ENCODE results near the gene DTNB.

DTNB gene

DNA sequence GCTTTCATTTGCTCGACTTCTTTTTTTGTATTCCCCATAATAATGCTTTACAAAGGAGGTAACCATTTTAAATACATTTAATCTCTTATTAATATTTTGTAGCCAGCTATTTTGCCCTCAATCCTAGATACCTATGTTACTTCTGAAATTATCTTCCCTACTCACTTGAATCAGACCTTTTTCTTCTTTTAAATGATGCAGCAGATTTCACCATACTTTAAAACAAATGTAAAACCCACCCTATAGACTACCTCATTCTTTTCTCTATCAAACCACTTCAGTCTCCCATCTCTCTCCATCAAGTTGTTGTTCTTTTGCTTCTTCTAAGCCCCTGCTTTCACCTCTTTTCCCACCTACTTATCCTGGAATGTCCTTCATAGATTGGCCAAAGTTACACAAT lies 180.2 kb downstream of the DTNB start:
- DNase-seq, result no peak

- DNase-seq, result no peak
Measured at GRCh38 chr2:25492726-25493125, 180.7 kb downstream of the DTNB start.

- no peak for DNase-seq
Measured at GRCh38 chr2:25491966-25492532, 181.3 kb downstream of the DTNB start.

DNA sequence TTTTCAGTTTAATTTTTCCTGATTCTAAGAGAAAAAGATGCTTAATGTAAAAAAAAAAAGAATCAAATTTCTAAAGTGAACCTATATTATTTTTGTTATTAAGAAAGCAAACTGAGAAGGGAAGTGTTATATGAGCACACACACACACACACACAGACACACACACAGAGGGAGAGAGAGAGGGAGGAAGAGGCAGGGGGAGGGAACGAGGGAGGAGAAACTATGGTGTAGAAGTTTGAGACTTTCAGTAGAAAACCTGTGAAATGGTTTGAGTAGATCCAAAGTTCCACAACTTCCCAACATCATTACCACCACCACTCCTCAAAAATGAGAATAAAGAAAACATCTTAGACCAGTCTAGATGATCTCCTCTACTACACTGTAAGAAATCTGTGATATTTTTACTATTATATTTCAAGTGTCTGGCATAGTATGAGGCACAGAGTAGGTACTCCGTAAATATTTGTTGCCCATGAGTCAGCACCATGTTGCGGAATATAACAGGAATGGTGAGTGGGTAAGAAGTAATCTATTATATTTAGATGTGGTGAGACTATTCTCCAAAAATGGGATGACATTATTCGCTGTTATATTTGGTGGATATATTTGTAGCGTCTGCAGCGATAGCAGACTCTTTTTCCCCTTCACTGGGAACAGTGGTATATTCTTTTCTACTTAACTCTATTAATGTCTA lies 182.2 kb downstream of the DTNB start:
- no peak for DNase-seq

DNA sequence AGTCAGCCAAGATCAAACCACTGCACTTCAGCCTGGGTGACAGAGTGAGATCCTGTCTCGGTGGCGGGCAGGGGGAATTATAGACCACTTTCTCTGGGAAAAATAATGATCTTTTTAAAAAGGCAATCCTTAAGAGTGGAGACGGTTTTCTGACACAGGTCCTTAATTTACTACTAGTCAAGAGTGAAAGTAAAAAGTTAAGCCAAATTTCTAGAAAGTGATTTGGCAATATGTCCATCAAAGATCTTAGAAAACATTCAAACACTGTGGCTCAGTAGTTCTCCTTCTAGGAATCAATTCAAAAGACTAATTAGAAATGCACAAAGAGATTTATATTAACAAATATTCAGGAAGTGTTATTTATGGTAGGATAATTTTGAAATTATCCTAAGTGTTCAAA lies 183.2 kb downstream of the DTNB start:
- no peak for DNase-seq

- DNase-seq, result no peak
Measured at GRCh38 chr2:25489631-25490030, 183.7 kb downstream of the DTNB start.

- no peak for DNase-seq
Measured at GRCh38 chr2:25483607-25484266, 189.6 kb downstream of the DTNB start.

- no peak for DNase-seq
Measured at GRCh38 chr2:25482341-25482740, 191.0 kb downstream of the DTNB start.

DNA sequence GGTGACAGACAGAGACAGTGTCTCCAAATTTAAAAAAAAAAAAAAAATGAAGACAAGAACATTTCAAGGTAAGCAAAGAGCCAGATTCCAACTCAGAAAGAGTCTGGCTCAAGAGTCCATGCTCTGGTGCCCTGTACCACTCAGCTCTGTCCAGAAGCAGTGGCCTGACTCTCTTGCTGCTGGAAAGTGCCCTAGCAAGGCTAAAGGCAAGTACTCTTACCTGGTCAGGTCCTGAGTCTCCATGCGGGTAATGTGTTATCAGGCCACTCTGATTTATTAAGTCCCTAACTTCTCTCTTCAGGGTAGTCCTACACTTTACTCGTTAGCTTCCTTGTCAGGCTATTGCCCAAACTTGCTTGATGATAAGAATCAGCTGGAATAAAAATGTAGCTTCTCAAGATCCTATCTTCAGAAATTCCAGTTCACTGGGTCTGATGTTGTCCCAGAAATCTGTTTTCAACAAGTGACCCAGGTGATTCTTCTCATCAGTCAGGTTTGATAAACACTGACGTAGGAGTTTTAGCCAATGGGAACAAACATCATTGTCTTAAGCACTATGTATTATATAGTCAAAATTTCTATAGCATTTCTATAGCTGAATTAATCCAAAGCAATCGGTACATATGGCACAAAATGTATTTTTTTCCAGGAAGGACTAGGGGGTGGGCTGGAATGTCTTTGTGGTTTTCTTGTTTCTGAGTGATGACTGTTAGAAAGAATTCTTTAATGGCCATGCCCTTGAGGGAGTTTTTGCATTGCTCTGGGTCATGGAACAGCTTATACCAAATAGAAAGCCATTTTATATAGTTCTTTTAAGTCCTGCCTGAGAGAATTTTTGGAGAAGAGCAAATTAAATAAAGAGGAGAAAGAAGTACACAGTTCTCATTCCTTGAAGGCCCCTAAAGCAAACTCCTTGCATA lies 191.7 kb downstream of the DTNB start:
- DNase-seq, result no peak

DNA sequence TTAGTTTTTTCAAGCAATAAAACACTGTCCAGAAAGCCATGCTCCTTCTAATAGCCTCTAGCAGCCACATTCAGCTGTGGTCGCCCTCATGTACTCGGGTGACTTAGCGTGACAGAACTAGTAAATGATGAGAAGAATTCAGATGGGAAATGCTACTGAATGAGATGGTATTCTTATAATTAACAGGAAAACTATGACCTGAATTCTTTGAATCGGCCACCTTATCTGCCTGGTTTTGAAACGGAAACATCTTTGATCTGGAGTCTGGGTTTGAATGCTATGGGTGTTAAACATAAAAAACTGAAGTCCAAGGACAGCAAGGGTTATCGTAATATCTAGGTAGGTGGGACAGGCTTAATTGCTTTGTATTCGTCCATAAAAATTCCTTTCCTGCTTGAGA lies 192.8 kb downstream of the DTNB start:
- no peak for DNase-seq

DNA sequence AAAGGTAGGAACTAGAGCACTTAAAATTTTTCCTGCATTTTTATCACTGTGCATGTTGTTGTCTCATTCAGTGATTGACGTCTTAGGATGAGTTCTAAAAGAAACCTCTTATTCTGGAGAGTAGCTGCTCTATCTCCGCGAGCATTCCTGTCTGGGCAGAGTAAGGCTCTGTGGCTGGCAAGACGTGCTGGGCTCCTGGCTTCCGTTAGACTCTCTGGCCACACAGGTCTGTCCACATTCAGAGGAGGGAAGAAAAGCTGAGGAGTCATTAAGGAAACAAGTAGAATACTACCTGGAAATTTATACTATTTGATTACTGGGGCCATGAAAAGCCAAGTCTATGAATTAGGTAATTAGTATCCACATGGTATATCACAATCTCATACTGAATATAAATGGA lies 193.6 kb downstream of the DTNB start:
- no peak for DNase-seq

DNA sequence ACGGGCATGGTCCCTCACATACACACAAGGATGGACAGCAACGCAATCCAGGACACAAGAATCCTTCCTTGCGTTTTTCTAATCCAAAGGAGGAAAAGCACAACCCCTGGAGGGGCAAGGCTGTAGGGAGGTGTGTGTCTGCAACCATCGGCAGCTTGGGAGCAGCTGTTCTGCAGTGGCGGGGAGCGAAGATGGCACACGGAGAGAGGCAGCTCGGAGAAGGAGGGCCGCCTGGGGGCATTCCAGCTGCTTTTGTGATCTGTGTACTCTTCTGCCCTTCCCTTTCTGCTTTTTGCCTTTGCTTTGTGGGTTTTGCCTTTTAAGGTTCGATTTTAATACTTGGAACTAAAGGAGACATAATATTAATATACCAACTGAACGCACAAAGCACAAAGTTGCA lies 194.6 kb downstream of the DTNB start:
- DNase-seq, result no peak

DNA sequence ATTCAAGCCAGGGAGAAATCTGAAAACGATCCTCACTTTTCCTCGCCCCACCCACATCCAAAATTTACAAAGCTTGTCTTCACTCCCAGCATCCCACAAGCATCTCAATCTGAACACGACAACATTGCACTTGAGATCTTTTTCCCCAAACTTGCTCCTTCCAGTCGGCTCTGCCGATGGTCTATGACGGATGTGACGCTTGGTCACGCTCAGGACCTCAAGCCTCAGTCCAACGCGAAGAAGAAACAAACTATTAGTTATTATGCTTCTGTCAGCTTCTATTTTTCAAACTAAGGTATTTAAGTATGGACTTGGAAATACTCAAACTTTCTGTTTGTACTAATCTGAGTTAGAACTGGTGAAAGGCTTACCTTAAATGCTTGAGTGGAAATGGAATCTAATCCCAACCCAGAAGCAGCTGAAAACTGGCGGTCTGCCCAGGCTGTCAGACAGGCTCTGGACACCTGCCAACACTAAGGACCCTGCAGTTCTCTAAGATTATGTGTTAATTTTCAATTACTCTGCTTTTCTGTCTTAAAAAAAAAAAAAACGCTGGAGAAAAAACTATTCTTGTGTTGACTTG lies 199.5 kb downstream of the DTNB start:
- no peak for DNase-seq

- no peak for DNase-seq
Measured at GRCh38 chr2:25473131-25473530, 200.2 kb downstream of the DTNB start.

- no peak for DNase-seq
Measured at GRCh38 chr2:25470806-25471205, 202.6 kb downstream of the DTNB start.

GRCh38 chr2:25467743-25468142 lies 205.6 kb downstream of the DTNB start:
- no peak for DNase-seq

GRCh38 chr2:25462021-25462420 lies 211.4 kb downstream of the DTNB start:
- no peak for DNase-seq

- no peak for DNase-seq
Measured at GRCh38 chr2:25460261-25460905, 213.0 kb downstream of the DTNB start.

GRCh38 chr2:25454824-25455611 lies 218.4 kb downstream of the DTNB start:
- no peak for DNase-seq

GRCh38 chr2:25453199-25453905 lies 220.0 kb downstream of the DTNB start:
- DNase-seq, result no peak

DNA sequence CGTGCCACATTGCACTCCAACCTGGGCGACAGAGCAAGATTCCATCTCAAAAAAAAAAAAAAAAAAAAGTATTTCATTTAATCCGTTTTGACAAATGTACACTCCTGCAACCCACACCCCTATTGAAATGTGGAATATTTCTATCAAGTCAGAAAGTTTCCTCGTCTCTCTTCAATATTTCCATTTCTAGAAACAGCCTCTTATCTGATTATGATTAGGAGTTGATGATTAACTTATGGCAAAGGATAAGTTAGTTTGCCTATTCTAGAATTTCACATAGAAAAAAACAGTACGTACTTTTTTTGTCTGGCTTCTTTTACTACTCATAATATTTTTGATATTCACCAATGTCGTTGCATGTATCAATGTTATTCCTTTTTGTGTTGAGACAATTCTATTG lies 224.6 kb downstream of the DTNB start:
- no peak for DNase-seq
